Colonic mucosa (tissue), 4 donors: Measurements from ENCODE around the gene NTF4. TPM values are rescaled to one million over a fixed set of nuclear protein-coding genes. Genes with fewer than 3 reads are reported as not detected.
"Not testable (repeated sequence)": the region's sequence is repeated elsewhere in the genome, so short reads cannot be mapped to it uniquely, and the experiment has no call there.

ENCODE experiments used
- DNase-seq: peaks from one replicate; pipeline ENCODE4 v3.0.0-alpha.2; 2020
- H3K27ac ChIP-seq: fragments of 200-600 bp; one replicate; pipeline ENCODE4 v1.8.0; 2021
- H3K27me3 ChIP-seq: fragments of 200-600 bp; one replicate; pipeline ENCODE4 v1.8.0; 2021
- H3K36me3 ChIP-seq: fragments of 200-600 bp; one replicate; pipeline ENCODE4 v1.8.0; 2021
- H3K4me1 ChIP-seq: fragments of 200-600 bp; one replicate; pipeline ENCODE4 v1.8.0; 2021; ENCODE audit warnings: mild to moderate bottlenecking
- H3K4me3 ChIP-seq: fragments of 200-600 bp; one replicate; pipeline ENCODE4 v1.8.0; 2021
- H3K9ac ChIP-seq, 2 donors: one replicate each; pipeline ENCODE4 v1.7.0; 2013; ENCODE audit warnings: control low read depth in 2 of 2, low read depth in 2 of 2, low read length in 2 of 2
- H3K9me3 ChIP-seq: fragments of 200-600 bp; one replicate; pipeline ENCODE4 v1.8.0; 2021
- intact Hi-C: fragments of 100-400 bp; cut with DNase I; formaldehyde crosslinking; loops from one replicate; pipeline ENCODE4 v1.14.1; 2022
- total RNA-seq, 2 donors: library from RNA; stranded (reverse); fragmentation: NEBNext Ultra II Directional in 1 of 2; extraction: Animal tissue kit (Norgen Biotek cat#: 25700) in 1 of 2; gene quantifications; one replicate each; pipeline ENCODE4 v1.2.1, GENCODE V29; 2021
- TF ChIP-seq, protein P1 (sequence below): fragments of 200-600 bp; IDR thresholded peaks from one replicate; pipeline ENCODE4 v1.8.0; 2022; ENCODE audit warnings: antibody characterized with exemption, mild to moderate bottlenecking
- donor health status: healthy.
- donor health status: DM: no; HTN: no; CAD: no.
- donor health status: DM: no; HTN: no; CAD: no.

The NTF4 gene
- total RNA-seq, 2 donors from 2014 or later = not detected

GRCh38 chr19:49022116-49022515, 42.5 kb downstream of the NTF4 start:
- no peak overlapping the region for H3K9ac ChIP-seq
- H3K4me3 ChIP-seq = no peak overlapping the region
- DNase-seq = no peak
- no peaks in the 10 kb centered on the region for H3K36me3 ChIP-seq
- H3K4me1 ChIP-seq = peaks cover 7% of the 10 kb centered on the region
- no peaks in the 10 kb centered on the region for H3K9me3 ChIP-seq
- peaks cover 4% of the 10 kb centered on the region for H3K27me3 ChIP-seq
- intact Hi-C loops = no loop called here
- H3K27ac ChIP-seq = no peak overlapping the region
- TF ChIP-seq, protein P1, sequence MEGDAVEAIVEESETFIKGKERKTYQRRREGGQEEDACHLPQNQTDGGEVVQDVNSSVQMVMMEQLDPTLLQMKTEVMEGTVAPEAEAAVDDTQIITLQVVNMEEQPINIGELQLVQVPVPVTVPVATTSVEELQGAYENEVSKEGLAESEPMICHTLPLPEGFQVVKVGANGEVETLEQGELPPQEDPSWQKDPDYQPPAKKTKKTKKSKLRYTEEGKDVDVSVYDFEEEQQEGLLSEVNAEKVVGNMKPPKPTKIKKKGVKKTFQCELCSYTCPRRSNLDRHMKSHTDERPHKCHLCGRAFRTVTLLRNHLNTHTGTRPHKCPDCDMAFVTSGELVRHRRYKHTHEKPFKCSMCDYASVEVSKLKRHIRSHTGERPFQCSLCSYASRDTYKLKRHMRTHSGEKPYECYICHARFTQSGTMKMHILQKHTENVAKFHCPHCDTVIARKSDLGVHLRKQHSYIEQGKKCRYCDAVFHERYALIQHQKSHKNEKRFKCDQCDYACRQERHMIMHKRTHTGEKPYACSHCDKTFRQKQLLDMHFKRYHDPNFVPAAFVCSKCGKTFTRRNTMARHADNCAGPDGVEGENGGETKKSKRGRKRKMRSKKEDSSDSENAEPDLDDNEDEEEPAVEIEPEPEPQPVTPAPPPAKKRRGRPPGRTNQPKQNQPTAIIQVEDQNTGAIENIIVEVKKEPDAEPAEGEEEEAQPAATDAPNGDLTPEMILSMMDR = no peak

DNA sequence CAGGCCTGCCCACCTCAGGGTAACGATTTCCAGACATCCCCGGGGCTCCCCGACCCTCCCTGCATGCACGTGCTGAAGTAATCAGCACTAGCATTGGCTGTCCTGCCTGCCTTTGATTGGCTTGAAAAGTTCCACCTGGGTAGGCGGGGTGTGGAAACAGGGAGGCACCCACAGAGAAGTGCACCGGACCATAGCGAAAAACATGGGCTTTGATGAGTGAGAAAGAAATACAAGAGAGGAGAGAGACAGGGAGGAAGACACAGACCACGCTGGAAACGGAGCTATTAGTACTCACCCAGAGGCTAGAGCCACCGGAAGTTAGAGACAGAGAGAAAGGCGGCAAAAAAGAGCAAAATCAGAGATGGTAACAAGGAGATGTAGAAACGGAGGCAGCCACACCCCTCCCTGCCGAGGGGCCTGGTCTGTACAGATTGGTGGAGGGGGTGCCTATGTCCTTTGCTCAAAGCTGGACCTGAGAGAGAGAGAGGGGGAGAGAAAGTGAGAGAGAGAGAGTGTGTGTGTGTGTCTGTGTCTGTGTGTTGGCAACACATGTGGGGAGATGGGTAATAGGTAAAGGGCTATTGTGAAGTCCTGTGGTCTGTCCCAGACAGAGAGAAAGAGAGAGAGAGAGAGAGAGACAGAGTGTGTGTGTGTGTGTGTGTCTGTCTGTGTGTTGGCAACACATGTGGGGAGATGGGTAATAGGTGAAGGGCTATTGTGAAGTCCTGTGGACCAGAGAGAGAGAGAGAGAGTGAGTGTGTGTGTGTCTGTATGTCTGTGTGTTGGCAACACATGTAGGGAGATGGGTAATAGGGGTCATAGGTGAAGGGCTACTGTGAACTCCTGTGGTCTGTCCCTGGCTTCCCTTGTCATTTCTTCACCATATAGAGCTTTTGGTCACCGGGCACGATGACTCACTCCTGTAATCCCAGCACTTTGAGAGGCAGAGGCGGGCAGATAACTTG, 43.4 kb downstream of the NTF4 start:
- Histone ChIP-seq H3K36me3 (no peaks in the 10 kb centered on the region), H3K27ac (no peak overlapping the region), H3K27me3 (peaks cover 4% of the 10 kb centered on the region), H3K9ac (no peak overlapping the region), H3K4me1 (peaks cover 7% of the 10 kb centered on the region), H3K9me3 (no peaks in the 10 kb centered on the region), H3K4me3 (no peak overlapping the region)
- intact Hi-C loops = no loop called here
- no peak for DNase-seq
- TF ChIP-seq, protein P1 = no peak

GRCh38 chr19:49020342-49020741, 44.3 kb downstream of the NTF4 start:
- Histone ChIP-seq H3K9me3 (no peaks in the 10 kb centered on the region), H3K27ac (no peak overlapping the region), H3K27me3 (peaks cover 4% of the 10 kb centered on the region), H3K4me3 (no peak overlapping the region), H3K36me3 (no peaks in the 10 kb centered on the region), H3K9ac (no peak overlapping the region), H3K4me1 (peaks cover 7% of the 10 kb centered on the region)
- TF ChIP-seq, protein P1 = no peak
- intact Hi-C loops = no loop called here
- DNase-seq = no peak

DNA sequence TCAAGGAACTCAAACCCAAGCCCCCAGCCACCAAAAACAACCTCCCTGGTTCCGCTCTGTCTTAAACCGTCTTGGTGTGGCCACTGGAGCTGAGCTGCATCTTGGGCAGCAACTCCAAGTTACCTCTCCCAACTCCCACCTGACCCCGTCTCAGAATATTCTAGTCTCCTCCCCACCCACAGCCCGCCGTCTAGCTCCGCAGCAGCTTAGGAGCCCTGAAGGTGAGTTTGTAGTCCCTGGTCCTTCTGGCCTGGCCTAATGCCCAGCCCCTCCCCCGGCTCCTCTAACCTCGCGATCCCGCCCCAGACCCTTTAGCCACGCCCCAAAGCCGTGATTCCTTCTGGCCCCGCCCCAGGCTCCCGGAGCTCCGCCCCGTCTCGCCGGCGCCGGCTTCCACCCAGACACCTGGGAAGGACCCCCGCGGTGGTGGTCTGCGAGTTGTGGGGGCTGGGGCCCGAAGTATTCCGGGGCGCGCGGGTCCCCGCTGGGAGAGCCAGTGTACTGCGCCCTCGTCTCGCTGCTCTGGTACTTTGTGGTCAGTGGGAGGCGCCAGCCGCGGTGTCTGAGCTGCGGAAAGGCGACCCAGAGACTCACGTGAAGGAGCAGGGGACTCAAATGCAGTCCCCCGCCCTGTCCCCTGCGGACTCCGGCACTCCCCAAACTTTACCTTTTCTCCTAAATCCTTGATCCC, 45.2 kb downstream of the NTF4 start:
- Histone ChIP-seq H3K9me3 (no peaks in the 10 kb centered on the region), H3K27me3 (peaks cover 4% of the 10 kb centered on the region), H3K27ac (no peak overlapping the region), H3K36me3 (no peaks in the 10 kb centered on the region), H3K9ac (peak overlapping the region in 1 of 2 donors; percentile 56), H3K4me1 (peaks cover 7% of the 10 kb centered on the region), H3K4me3 (peak overlapping the region; percentile 31)
- intact Hi-C loops = no loop called here
- TF ChIP-seq, protein P1 = no peak
- DNase-seq = peak; percentile 92

DNA sequence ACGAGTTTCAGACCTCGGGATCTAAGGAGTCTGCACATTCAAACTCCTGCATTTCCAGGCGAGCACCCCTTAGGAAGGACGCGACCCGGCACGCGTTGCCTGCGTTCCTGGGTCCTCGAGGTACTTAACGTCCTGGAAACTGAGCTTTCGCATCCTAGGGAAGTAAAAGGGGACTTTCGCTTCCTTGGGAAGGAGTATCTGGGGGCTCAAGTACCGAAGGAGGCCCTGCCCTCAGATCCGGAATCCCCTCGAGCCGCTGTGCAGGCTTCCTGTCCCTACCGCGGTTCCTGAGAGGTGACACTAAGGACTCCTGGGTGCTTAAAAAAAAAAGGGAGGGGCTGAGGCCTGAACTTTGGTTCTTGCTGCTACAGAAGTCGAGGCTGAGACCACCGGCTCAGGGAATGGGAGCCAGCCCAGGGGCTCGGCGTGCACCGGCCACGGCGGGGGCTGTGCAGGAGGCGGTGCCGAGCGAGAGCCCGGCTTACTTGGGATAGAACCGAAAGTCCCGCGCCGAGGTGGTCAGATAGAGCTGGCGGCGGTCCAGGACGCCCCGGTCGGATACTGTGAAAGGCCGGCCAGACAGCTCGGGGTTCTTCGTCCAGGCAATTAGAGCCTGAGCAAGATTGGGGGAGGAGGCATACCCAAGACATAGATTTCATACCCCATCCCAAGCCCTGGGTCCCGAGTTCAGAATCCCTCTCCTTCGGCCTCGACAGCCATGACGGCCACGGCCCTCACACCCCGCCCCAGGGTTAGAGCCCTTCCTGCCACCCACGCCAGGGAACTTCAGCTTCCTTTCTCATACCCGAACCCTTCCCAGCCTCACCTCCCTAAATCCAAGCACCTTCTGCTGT, 46.0 kb downstream of the NTF4 start:
- Histone ChIP-seq H3K4me3 (peak overlapping the region; percentile 31), H3K9ac (peak overlapping the region; percentile 46 to 56)
- H3K4me1 ChIP-seq, H3K36me3 ChIP-seq, intact Hi-C loops, H3K27me3 ChIP-seq, H3K9me3 ChIP-seq, H3K27ac ChIP-seq: not testable (repeated sequence)
- DNase-seq = peak; percentile 32
